Astrocyte (in vitro differentiated cells and primary cell): ENCODE data around the gene CSTF1. TPM values are rescaled to one million over a fixed set of nuclear protein-coding genes. Genes with fewer than 3 reads are reported as not detected.

ENCODE experiments used
- DNase-seq: peaks from one replicate; pipeline ENCODE4 v3.0.0-alpha.2; 2010; ENCODE audit warnings: low read depth
- FAIRE-seq: peaks from 2 replicates; lab custom pipeline; 2011; peaks lifted over from hg19 to GRCh38; lab: Jason Lieb, UNC
- H2AFZ ChIP-seq: 2 replicates; pipeline ENCODE4 v1.6.0; 2012; ENCODE audit warnings: low read depth, low read length, inconsistent platforms
- H3K27ac ChIP-seq: 2 replicates; pipeline ENCODE4 v1.5.1; 2011; ENCODE audit warnings: low read depth, low read length, inconsistent platforms
- H3K27me3 ChIP-seq: 2 replicates; pipeline ENCODE4 v1.6.0; 2011; ENCODE audit warnings: low read length, inconsistent platforms; ENCODE audit not compliant: insufficient read depth
- H3K36me3 ChIP-seq: 2 replicates; pipeline ENCODE4 v1.5.1; 2011; ENCODE audit warnings: low read length, inconsistent platforms; ENCODE audit not compliant: insufficient read depth
- H3K4me1 ChIP-seq: 2 replicates; pipeline ENCODE4 v1.5.1; 2011; ENCODE audit warnings: low read length, inconsistent platforms; ENCODE audit not compliant: insufficient read depth
- H3K4me2 ChIP-seq: 2 replicates; pipeline ENCODE4 v1.6.0; 2012; ENCODE audit warnings: low read length, inconsistent platforms
- H3K4me3 ChIP-seq: 2 replicates; pipeline ENCODE4 v1.5.1; 2011; ENCODE audit warnings: low read depth, mild to moderate bottlenecking, low read length, inconsistent platforms; ENCODE audit not compliant: insufficient read depth
- H3K79me2 ChIP-seq: 2 replicates; pipeline ENCODE4 v1.6.0; 2012; ENCODE audit warnings: mild to moderate bottlenecking, low read length, inconsistent platforms; ENCODE audit not compliant: insufficient read depth
- H3K9ac ChIP-seq: 2 replicates; pipeline ENCODE4 v1.6.0; 2012; ENCODE audit warnings: mild to moderate bottlenecking, low read length, inconsistent platforms
- H3K9me3 ChIP-seq: 2 replicates; pipeline ENCODE4 v1.5.1; 2012; ENCODE audit warnings: low read depth, mild to moderate bottlenecking, low read length, inconsistent platforms; ENCODE audit not compliant: insufficient read depth
- H4K20me1 ChIP-seq: 2 replicates; pipeline ENCODE4 v1.6.0; 2012; ENCODE audit warnings: low read length, inconsistent platforms; ENCODE audit not compliant: insufficient read depth
- H3K27ac Mint-ChIP-seq: one replicate; pipeline ENCODE4 v1.8.0; 2021; ENCODE audit warnings: mild to moderate bottlenecking, mixed read lengths; ENCODE audit not compliant: unreplicated experiment
- H3K27me3 Mint-ChIP-seq: one replicate; pipeline ENCODE4 v1.8.0; 2021; ENCODE audit warnings: low read depth, mixed read lengths; ENCODE audit not compliant: unreplicated experiment
- H3K36me3 Mint-ChIP-seq: one replicate; pipeline ENCODE4 v1.8.0; 2021; ENCODE audit warnings: low read depth, mixed read lengths; ENCODE audit not compliant: unreplicated experiment
- H3K4me1 Mint-ChIP-seq: one replicate; pipeline ENCODE4 v1.8.0; 2021; ENCODE audit warnings: low read depth, mixed read lengths; ENCODE audit not compliant: unreplicated experiment
- H3K4me3 Mint-ChIP-seq: one replicate; pipeline ENCODE4 v1.8.0; 2021; ENCODE audit warnings: mild to moderate bottlenecking, moderate library complexity, mixed read lengths; ENCODE audit not compliant: unreplicated experiment
- H3K9me3 Mint-ChIP-seq: one replicate; pipeline ENCODE4 v1.8.0; 2021; ENCODE audit warnings: mild to moderate bottlenecking, mixed read lengths; ENCODE audit not compliant: unreplicated experiment
- CTCF ChIP-seq: IDR thresholded peaks from 2 replicates; pipeline ENCODE4 v1.5.1; 2011; ENCODE audit warnings: low read depth, mild to moderate bottlenecking, inconsistent platforms, low read length, moderate library complexity; ENCODE audit not compliant: insufficient read depth
- EZH2 ChIP-seq: IDR thresholded peaks from 2 replicates; pipeline ENCODE4 v1.6.1; 2012; ENCODE audit warnings: mild to moderate bottlenecking, low read length, inconsistent platforms; ENCODE audit not compliant: insufficient read depth
- total RNA-seq: library from RNA; stranded (reverse); gene quantifications from 2 replicates; pipeline ENCODE4 v1.2.1, GENCODE V29; 2021

CSTF1 gene
- total RNA-seq, 1 donor from 2014 or later = 30.3 TPM

GRCh38 chr20:56447227-56447626 is 54.8 kb downstream of the CSTF1 start:
- no peaks in the 10 kb centered on the region for H4K20me1 ChIP-seq
- FAIRE-seq = no peak
- H3K27me3 ChIP-seq = no peaks in the 10 kb centered on the region
- no peak for DNase-seq
- no peaks in the 10 kb centered on the region for H3K79me2 ChIP-seq
- peaks cover 7% of the 10 kb centered on the region for H3K4me1 ChIP-seq
- H3K36me3 ChIP-seq = no peaks in the 10 kb centered on the region
- no peak overlapping the region for H3K4me3 Mint-ChIP-seq
- no peak overlapping the region for H3K27ac ChIP-seq
- no peak overlapping the region for H3K4me2 ChIP-seq
- H3K4me1 Mint-ChIP-seq = peaks cover 1% of the 10 kb centered on the region
- no peaks in the 10 kb centered on the region for H3K9me3 ChIP-seq
- H3K9ac ChIP-seq = no peak overlapping the region
- peaks cover 11% of the 10 kb centered on the region for H3K27me3 Mint-ChIP-seq
- H3K9me3 Mint-ChIP-seq = no peaks in the 10 kb centered on the region
- H2AFZ ChIP-seq = no peak overlapping the region
- no peak overlapping the region for H3K27ac Mint-ChIP-seq
- no peak for TF ChIP-seq CTCF
- no peak for TF ChIP-seq EZH2
- H3K36me3 Mint-ChIP-seq = peaks cover 2% of the 10 kb centered on the region
- no peak overlapping the region for H3K4me3 ChIP-seq

- no peak overlapping the region for H3K27ac ChIP-seq
- no peak overlapping the region for H3K4me2 ChIP-seq
- TF ChIP-seq EZH2 (no peak), CTCF (no peak)
- no peak overlapping the region for H3K4me3 ChIP-seq
- no peak overlapping the region for H3K9ac ChIP-seq
- no peaks in the 10 kb centered on the region for H3K4me1 ChIP-seq
- DNase-seq (no peak), FAIRE-seq (no peak)
- H3K4me1 Mint-ChIP-seq = no peaks in the 10 kb centered on the region
- no peaks in the 10 kb centered on the region for H3K9me3 Mint-ChIP-seq
- H3K4me3 Mint-ChIP-seq = no peak overlapping the region
- peaks cover 4% of the 10 kb centered on the region for H3K36me3 ChIP-seq
- no peak overlapping the region for H2AFZ ChIP-seq
- H4K20me1 ChIP-seq = no peaks in the 10 kb centered on the region
- H3K27ac Mint-ChIP-seq = no peak overlapping the region
- H3K27me3 Mint-ChIP-seq = peaks cover 14% of the 10 kb centered on the region
- no peaks in the 10 kb centered on the region for H3K79me2 ChIP-seq
- H3K36me3 Mint-ChIP-seq = no peaks in the 10 kb centered on the region
- no peaks in the 10 kb centered on the region for H3K9me3 ChIP-seq
- H3K27me3 ChIP-seq = no peaks in the 10 kb centered on the region
These were observed 57.0 kb downstream of the CSTF1 start for GRCh38 chr20:56449459-56449858.

- peaks cover 6% of the 10 kb centered on the region for H3K27me3 Mint-ChIP-seq
- H3K4me1 Mint-ChIP-seq = no peaks in the 10 kb centered on the region
- H3K79me2 ChIP-seq = no peaks in the 10 kb centered on the region
- no peak overlapping the region for H2AFZ ChIP-seq
- peaks cover 4% of the 10 kb centered on the region for H3K36me3 ChIP-seq
- DNase-seq (no peak), FAIRE-seq (no peak)
- no peak overlapping the region for H3K4me3 ChIP-seq
- H3K9me3 ChIP-seq = no peaks in the 10 kb centered on the region
- H3K4me3 Mint-ChIP-seq = no peak overlapping the region
- TF ChIP-seq CTCF (no peak), EZH2 (no peak)
- H3K36me3 Mint-ChIP-seq = no peaks in the 10 kb centered on the region
- H3K4me1 ChIP-seq = no peaks in the 10 kb centered on the region
- H3K27ac Mint-ChIP-seq = no peak overlapping the region
- H3K27ac ChIP-seq = no peak overlapping the region
- no peak overlapping the region for H3K4me2 ChIP-seq
- no peak overlapping the region for H3K9ac ChIP-seq
- no peaks in the 10 kb centered on the region for H4K20me1 ChIP-seq
- H3K9me3 Mint-ChIP-seq = peaks cover 3% of the 10 kb centered on the region
- H3K27me3 ChIP-seq = no peaks in the 10 kb centered on the region
These were observed 58.8 kb downstream of the CSTF1 start for GRCh38 chr20:56451056-56451765.
